ENCODE measurements around the gene TUBB. TPM values are rescaled to one million over a fixed set of nuclear protein-coding genes. Genes with fewer than 3 reads are reported as not detected.
"Not testable (repeated sequence)": the region's sequence is repeated elsewhere in the genome, so short reads cannot be mapped to it uniquely, and the experiment has no call there.

TUBB gene
- polyA plus RNA-seq, 3 donors, result 1,231 to 1,298 (median 1,262) TPM

DNA sequence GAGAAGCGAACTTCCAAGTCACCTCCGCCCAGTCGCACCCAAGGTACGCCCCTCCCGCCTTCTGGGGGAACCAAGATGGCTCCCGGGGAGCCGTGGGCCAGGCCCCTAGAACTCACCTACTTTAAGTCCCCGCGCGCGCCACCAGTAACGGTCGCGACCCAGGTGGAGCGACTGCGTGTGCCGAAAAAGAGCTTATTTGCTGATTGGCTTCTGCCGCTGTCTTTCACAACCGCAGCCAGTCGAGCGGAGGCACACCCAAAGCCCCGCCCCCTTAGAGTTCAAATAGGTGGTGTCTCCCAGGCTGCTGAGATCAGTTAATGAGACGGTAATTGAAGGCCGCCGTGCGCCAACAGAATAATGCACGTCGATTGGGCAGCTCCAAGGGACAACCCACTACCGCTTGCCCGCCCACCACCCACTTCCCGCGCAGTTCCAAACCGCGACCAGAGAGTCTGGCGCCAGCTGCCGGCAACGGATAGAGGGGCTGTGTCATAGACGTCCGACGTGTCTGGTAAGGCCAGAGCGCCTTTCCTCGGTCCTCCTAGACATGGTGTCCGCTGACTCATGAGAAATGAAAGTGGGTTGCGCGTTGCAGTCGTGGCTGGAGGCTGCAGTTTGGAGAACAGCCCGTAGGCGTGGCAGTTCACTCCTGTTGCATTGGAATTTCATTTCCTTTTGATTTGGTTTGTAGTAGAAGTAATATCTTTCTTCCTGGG is 2.9 kb upstream of the TUBB start, which contains the start of gene MDC1:
MDC1 (minus strand) TSS at position 153 of the 716 bp plus-strand sequence. CDS start 2,106 bp downstream, outside the sequence.
- peak; percentile 96 to 99 (median 98) for DNase-seq (ENCODE audit: low read depth in 3 of 3, low spot score in 2 of 3)

DNA sequence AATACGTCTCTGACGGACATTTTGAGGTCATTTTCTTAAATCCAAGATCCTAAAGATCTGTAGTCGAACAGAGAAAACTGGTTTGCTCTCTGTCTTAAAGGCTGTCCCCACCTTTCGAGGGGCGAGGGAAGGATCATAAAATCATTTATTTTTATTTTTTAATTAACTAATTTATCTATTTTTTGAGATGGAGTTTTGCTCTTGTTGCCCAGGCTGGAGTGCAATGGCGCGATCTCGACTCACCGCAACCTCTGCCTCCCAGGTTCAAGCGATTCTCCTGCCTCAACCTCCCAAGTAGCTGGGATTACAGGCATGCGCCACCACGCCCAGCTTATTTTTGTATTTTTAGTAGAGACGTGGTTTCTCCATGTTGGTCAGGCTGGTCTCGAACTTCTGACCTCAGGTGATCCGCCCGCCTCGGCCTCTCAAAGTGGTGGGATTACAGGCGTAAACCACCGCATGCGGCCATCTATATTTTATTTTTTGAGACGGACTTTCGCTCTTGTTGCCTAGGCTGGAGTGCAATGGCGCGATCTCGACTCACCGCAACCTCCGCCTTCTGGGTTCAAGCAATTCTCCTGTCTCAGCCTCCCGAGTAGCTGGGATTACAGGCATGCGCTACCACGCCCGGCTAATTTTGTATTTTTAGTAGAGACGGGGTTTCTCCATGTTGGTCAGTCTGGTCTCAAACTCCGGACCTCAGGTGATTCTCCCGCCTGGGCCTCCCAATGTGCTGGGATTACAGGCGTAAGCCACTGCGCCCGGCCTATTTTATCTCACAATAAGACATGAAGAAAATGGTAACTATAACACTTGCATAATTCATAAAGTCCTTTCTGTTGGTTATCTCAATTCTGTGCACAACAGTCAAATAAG is 2.1 kb upstream of the TUBB start:
- not testable (repeated sequence) for DNase-seq (ENCODE audit: low read depth in 3 of 3, low spot score in 2 of 3)

DNA sequence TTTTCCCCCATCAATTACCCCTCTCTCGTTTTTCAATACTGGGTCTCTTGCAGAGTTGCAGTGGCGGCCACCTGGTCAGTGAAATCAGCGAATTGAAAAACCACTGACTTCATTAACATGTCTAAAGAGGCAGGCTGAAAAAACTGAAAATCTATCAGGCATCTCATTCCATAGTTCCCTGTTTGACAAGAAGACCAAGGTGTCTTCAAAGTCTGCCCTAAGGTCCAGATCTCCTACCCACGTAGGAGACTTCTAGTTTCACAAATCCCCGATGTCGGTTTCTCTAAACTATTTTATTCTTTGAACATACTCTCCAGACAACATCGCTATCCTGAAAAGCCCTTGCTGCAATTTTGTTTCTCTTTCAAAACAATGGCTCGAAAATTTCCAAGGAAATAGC is 796 bp upstream of the TUBB start:
- DNase-seq (ENCODE audit: low read depth in 3 of 3, low spot score in 2 of 3), result no peak

DNA sequence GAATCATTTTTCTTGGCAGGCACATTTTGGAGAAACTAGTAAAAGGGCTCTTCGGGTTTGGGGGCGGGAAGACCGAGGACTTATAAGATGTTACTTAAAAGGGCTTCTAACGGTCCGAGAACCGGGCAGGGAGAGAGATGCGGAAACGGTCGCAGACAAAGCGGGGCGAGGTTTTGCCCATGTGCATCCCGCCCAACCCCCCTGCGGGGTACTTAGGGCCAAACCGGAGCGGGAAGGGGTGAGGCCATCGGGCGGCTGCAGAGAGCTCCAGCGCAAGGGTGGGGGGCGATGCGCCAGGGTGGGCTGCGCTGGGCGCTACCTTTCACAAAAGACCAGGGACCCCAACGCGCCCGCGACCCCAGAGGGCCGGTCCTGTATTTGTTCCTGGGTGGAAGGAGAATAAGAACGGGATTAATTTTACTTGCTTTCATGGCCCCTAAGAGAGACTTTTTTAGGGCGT is 616 bp downstream of the TUBB start:
- DNase-seq (ENCODE audit: low read depth in 3 of 3, low spot score in 2 of 3), result no peak

DNA sequence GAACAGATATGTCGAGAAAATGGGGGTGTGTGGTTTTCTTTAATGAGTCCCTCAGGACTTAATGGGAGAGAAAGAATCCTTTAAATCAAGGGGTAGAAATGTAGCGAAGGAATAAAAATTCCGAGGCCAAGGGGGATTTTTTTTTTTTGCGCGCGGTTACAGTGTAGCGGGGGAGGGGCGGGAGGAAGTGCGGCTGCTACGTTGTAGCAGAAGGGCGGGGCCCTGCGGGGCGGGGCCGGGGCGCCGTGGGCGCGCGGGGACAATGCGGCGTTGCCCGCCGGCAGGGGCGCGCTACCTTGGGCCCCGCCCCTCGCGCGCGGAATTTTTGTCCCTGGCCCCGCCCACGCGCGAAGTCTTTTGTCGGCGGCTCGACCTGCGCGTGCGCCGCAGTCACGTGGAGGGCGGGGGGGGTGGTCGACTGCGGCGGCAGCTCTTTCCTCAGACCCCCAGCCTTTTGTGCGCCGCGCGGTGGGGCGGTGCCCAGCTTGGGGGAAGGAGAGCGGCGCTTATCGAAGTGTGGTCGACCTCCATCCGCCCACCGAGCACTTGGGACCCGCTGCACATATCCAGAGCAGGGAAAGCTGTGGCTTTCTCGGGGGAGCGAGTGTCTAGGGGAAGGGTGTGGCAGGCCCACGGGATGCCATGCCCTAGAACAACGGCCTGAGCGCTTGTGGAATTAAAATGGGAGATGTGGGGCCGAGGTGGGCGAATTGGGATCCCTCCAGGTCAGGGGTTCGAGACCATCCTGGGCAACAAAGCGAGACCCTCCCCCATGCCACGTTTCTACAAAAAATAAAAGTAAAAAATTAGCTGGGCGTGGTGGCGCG is 1.3 kb downstream of the TUBB start:
- peak in 2 of 3 donors; percentile 80 to 81 for DNase-seq (ENCODE audit: low read depth in 3 of 3, low spot score in 2 of 3)

DNA sequence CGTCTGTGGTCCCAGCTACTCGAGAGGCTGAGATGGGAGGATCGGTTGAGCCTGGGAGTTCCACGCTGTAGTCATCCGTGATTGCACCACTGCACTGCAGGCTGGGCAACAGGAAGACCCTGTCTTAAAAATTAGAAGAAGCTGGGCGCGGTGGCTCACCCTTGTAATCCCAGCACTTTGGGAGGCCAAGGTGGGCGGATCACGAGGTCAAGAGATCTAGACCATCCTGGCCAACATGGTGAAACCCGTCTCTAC is 1.8 kb downstream of the TUBB start:
- DNase-seq (ENCODE audit: low read depth in 3 of 3, low spot score in 2 of 3), result not testable (repeated sequence)

DNA sequence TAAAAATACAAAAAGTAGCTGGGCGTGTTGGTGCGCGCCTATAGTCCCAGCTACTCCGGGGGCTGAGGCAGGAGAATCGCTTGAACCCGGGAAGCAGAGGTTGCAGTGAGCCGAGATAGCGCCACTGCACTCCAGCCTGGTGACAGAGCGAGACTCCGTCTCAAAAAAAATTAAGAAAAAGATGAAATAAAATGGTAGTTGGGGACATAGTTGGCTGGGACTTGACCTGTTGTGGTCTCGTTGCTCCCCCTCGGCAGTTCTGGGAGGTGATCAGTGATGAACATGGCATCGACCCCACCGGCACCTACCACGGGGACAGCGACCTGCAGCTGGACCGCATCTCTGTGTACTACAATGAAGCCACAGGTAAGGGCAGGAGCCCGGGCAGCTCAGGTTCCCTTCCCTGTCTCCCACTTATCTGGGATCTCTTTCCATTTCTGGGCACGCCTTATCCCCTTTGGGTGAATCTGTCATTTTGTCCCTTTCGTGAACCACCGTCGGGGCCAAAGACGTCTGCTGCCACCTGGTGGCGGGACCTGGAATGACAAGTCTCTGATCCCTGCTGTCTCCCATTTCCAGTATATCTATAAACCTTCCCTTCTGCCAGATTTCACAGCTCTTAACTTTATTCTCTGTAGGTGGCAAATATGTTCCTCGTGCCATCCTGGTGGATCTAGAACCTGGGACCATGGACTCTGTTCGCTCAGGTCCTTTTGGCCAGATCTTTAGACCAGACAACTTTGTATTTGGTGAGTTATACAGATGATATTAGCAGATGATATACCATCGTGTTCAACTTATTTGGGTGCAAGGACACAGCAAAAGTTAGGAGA is 2.3 kb downstream of the TUBB start:
- peak in 1 of 3 donors; percentile 66 for DNase-seq (ENCODE audit: low read depth in 3 of 3, low spot score in 2 of 3)

DNA sequence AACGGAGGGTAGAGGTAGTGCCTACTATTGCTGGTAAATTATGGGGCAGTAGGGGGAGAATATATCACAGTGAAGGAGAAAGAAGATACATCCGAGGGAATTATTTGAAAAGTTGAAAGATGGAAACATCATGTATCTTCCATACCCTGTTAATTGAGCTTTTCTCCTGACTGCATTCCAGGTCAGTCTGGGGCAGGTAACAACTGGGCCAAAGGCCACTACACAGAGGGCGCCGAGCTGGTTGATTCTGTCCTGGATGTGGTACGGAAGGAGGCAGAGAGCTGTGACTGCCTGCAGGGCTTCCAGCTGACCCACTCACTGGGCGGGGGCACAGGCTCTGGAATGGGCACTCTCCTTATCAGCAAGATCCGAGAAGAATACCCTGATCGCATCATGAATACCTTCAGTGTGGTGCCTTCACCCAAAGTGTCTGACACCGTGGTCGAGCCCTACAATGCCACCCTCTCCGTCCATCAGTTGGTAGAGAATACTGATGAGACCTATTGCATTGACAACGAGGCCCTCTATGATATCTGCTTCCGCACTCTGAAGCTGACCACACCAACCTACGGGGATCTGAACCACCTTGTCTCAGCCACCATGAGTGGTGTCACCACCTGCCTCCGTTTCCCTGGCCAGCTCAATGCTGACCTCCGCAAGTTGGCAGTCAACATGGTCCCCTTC is 3.1 kb downstream of the TUBB start:
- not testable (repeated sequence) for DNase-seq (ENCODE audit: low read depth in 3 of 3, low spot score in 2 of 3)

DNA sequence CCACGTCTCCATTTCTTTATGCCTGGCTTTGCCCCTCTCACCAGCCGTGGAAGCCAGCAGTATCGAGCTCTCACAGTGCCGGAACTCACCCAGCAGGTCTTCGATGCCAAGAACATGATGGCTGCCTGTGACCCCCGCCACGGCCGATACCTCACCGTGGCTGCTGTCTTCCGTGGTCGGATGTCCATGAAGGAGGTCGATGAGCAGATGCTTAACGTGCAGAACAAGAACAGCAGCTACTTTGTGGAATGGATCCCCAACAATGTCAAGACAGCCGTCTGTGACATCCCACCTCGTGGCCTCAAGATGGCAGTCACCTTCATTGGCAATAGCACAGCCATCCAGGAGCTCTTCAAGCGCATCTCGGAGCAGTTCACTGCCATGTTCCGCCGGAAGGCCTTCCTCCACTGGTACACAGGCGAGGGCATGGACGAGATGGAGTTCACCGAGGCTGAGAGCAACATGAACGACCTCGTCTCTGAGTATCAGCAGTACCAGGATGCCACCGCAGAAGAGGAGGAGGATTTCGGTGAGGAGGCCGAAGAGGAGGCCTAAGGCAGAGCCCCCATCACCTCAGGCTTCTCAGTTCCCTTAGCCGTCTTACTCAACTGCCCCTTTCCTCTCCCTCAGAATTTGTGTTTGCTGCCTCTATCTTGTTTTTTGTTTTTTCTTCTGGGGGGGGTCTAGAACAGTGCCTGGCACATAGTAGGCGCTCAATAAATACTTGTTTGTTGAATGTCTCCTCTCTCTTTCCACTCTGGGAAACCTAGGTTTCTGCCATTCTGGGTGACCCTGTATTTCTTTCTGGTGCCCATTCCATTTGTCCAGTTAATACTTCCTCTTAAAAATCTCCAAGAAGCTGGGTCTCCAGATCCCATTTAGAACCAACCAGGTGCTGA is 3.9 kb downstream of the TUBB start:
- not testable (repeated sequence) for DNase-seq (ENCODE audit: low read depth in 3 of 3, low spot score in 2 of 3)

DNA sequence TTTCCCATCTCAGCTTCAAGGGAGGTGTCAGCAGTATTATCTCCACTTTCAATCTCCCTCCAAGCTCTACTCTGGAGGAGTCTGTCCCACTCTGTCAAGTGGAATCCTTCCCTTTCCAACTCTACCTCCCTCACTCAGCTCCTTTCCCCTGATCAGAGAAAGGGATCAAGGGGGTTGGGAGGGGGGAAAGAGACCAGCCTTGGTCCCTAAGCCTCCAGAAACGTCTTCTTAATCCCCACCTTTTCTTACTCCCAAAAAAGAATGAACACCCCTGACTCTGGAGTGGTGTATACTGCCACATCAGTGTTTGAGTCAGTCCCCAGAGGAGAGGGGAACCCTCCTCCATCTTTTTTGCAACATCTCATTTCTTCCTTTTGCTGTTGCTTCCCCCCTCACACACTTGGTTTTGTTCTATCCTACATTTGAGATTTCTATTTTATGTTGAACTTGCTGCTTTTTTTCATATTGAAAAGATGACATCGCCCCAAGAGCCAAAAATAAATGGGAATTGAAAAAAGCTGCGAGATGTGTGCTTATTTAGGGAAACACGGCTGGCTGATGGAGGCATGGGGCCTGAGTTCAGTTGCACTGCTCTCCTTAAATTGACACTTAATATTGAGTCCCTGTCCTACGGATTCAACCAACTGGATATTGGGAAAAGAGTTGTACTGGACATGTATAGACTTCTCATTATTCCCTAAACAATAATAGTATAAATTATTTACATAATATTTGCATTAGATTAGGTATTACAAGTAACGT is 4.9 kb downstream of the TUBB start:
- no peak for DNase-seq (ENCODE audit: low read depth in 3 of 3, low spot score in 2 of 3)

DNA sequence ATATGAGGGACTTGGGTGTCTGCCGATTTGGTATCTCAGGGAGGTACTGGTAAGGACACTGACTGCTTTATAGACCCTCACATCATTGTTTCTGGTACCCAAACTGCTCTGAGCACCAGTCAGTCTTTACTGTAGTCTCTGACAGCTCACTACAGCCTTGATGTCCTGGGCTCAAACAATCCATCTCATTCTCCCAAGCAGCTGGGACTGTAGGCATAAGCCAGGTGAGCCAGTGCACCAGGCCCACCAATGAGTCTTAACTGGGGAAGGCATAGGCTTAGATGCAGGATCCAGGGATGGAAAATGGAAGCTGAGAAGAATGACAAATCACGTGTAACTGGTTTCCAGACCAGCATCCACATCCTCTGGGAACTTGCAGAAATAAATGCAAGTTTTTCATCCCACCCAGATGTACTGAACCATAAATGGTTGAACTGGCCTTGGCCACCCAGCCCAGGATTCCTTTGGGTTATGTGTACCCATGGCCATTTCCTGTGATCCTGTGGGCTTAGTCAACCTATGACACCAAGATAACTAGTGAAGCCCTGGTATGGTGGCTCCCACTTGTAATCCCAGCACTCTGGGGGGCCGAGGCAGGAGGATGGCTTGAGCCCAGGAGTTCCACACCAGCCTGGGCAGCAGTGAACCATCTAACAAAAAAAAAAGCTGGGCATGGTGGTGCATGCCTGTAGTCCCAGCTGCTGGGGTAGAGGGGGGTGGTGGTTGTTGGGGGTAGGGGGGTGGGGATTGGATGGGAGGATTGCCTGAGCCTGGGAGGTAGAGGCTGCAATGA is 5.8 kb downstream of the TUBB start:
- no peak for DNase-seq (ENCODE audit: low read depth in 3 of 3, low spot score in 2 of 3)

DNA sequence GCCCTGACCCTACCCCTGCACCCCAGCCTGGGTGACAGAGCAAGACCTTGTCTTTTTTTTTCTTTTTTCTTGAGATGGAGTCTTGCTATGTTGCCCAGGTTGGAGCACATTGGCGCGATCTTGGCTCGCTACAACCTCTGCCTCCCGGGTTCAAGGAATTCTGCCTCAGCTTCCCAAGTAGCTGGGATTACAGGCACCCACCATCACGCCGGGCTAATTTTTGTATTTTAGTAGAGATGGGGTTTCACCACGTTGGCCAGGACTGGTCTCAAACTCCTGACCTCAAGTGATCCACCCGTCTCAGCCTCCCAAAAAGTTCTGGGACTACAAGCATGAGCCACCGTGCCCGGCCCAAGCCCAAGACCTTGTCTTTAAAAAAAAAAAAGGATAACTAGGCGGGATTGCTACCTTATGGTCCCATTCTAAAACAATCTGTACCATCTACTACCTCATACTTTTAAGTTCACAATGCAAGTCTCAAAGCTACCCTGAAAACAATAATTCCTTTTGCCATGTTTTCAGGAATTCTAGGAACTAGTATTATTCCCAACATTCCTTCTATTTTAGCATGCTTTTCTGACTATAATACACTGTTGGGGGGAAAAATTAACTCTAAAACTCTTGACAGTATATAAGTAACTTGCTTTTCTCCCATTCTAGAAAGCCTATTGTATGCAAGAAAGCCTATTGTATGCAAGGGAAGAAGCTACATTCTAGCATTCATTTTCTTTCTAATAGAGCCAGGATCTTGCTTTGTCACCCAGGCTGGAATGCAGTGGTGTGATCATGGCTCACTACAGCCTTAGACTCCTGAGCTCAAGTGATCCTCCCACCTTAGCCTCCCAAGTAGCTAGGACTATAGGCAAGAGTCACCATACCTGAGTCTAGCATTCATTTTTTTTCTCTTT is 6.6 kb downstream of the TUBB start:
- DNase-seq (ENCODE audit: low read depth in 3 of 3, low spot score in 2 of 3), result no peak

DNA sequence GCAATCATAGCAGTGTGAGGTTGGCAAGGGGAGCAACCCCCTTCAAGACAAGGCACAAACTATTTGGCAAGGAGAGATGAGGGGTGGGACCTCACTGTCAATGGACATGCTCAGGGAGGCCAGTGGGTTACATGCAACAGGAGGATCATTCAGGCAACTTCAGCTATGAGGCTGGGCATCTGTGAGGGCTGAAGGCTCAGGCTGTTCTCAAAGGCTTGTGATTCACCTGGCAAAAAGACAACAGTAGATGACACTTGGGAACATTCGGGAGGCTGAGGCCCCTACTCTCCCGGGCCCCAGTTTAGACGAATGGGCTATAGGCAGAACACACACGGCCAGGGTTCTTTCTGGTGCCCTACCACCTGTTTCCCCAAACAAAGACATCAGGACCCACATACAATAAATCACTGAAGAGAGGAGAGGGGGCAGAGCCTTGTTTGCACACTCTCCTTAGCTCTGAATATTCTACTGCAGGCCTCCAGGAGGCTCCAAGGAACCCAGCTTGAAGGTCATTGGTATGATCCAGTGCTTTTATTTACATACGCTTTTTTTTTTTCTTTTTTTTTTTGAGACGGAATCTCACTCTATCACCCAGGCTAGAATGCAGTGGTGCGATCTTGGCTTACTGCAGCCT is 7.9 kb downstream of the TUBB start:
- DNase-seq (ENCODE audit: low read depth in 3 of 3, low spot score in 2 of 3), result no peak

DNA sequence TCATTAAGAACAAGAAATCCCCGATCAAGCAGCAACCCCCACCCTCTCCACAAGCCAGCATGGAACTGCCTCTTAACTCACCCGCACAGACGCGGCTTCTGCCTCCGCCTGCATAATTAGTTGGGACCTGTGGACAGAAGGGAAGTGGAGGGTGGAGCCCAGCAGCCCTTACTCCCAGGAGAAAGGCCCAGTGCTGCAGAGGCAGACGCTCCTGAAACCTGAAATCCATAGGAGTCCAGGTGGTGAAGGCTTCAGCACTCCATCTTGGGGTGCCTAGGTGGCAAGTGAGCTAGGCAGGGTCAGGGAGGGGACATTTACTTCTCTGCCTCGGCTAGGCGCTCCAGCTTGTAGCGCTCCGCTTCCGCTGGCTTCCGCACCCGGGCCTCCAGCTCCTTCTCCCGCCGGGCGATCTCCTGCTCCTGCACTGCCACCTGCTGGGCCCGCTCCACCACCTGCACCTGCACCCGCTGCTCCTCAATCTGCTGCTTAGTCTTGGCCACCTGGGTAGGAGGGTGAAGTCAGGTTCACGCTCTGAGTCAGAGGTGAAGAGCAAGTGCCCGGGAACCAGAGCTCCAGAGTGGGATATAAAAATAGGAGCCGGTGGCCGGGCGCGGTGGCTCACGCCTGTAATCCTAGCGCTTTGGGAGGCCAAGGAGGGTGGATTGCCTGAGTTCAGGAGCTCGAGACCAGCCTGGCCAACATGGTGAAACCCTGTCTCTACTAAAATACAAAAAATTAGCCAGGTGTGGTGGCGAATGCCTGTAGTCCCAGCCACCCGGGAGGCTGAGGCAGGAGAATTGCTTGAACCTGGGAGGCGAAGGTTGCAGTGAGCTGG is 10.7 kb downstream of the TUBB start:
- no peak for DNase-seq (ENCODE audit: low read depth in 3 of 3, low spot score in 2 of 3)
